GM23248 (cell line): Measurements from ENCODE around the gene RNF149. TPM values are rescaled to one million over a fixed set of nuclear protein-coding genes. Genes with fewer than 3 reads are reported as not detected.

Source experiments
- DNase-seq: peaks from one replicate; pipeline ENCODE4 v3.0.0-alpha.2; 2015
- H2AFZ ChIP-seq: fragments of 200-600 bp; sonication (generic); 2 replicates; pipeline ENCODE4 v1.6.1; 2016; ENCODE audit warnings: antibody characterized with exemption
- H3F3A ChIP-seq: fragments of 200-600 bp; sonication (generic); 2 replicates; pipeline ENCODE4 v1.6.1; 2016; ENCODE audit warnings: mild to moderate bottlenecking, antibody characterized with exemption, mixed run types; ENCODE audit not compliant: insufficient read depth
- H3K27ac ChIP-seq: fragments of 200-600 bp; sonication (generic); 2 replicates; pipeline ENCODE4 v1.5.1; 2016; ENCODE audit warnings: mild to moderate bottlenecking
- H3K27me3 ChIP-seq: fragments of 200-600 bp; sonication (generic); replicated peaks from 2 replicates; pipeline ENCODE4 v1.6.1; 2016; ENCODE audit warnings: mild to moderate bottlenecking; ENCODE audit not compliant: insufficient read depth
- H3K36me3 ChIP-seq: fragments of 200-600 bp; sonication (generic); 2 replicates; pipeline ENCODE4 v1.6.1; 2016; ENCODE audit warnings: low read depth, mild to moderate bottlenecking
- H3K4me1 ChIP-seq: fragments of 200-600 bp; sonication (generic); 2 replicates; pipeline ENCODE4 v1.6.1; 2016; ENCODE audit warnings: mild to moderate bottlenecking; ENCODE audit not compliant: insufficient read depth
- H3K4me2 ChIP-seq: fragments of 200-600 bp; sonication (generic); one replicate; pipeline ENCODE4 v1.6.1; 2016; ENCODE audit warnings: mild to moderate bottlenecking; ENCODE audit not compliant: unreplicated experiment
- H3K4me3 ChIP-seq: fragments of 200-600 bp; sonication (generic); 2 replicates; pipeline ENCODE4 v1.5.1; 2016; ENCODE audit warnings: mild to moderate bottlenecking
- H3K79me2 ChIP-seq: fragments of 200-600 bp; sonication (generic); 2 replicates; pipeline ENCODE4 v1.6.1; 2016; ENCODE audit warnings: mild to moderate bottlenecking; ENCODE audit not compliant: insufficient read depth
- H3K9ac ChIP-seq: fragments of 200-600 bp; sonication (generic); 2 replicates; pipeline ENCODE4 v1.6.1; 2016; ENCODE audit warnings: mild to moderate bottlenecking
- H3K9me2 ChIP-seq: fragments of 200-600 bp; sonication (generic); 2 replicates; pipeline ENCODE4 v1.6.1; 2016; ENCODE audit warnings: mixed run types, mild to moderate bottlenecking, moderate library complexity; ENCODE audit not compliant: insufficient read depth
- H3K9me3 ChIP-seq: fragments of 200-600 bp; sonication (generic); one replicate; pipeline ENCODE4 v1.6.1; 2017; ENCODE audit warnings: low read depth
- H4K20me1 ChIP-seq: fragments of 200-600 bp; sonication (generic); 2 replicates; pipeline ENCODE4 v1.6.0; 2016; ENCODE audit not compliant: insufficient read depth
- EZH2 ChIP-seq: fragments of 200-600 bp; sonication (generic); IDR thresholded peaks from 2 replicates; pipeline ENCODE4 v1.6.1; 2018; ENCODE audit warnings: antibody characterized with exemption, mild to moderate bottlenecking; ENCODE audit not compliant: insufficient read depth, poor library complexity, severe bottlenecking
- EZH2phosphoT487 ChIP-seq: fragments of 200-600 bp; sonication (generic); IDR thresholded peaks from 2 replicates; pipeline ENCODE4 v1.6.1; 2018; ENCODE audit warnings: antibody characterized with exemption, moderate library complexity, mild to moderate bottlenecking, low read depth; ENCODE audit not compliant: insufficient read depth
- WGBS, 2 experiments: methylation state at CpG; one replicate each; pipeline ENCODE4 v1.1.6; 2015 to 2017; ENCODE audit warnings: low lambda C conversion rate in 2 of 2, low coverage in 1 of 2; ENCODE audit errors: missing lambda C conversion rate in 2 of 2; 5-methylcytosine and 5-hydroxymethylcytosine counted together
- in situ Hi-C: fragments of 300-500 bp; cut with MboI; formaldehyde crosslinking; loops from 2 replicates; pipeline ENCODE4 v1.15.0; 2020
- polyA plus RNA-seq: library from polyadenylated mRNA; unstranded; fragments of >200 nt; fragmentation: Nextera tagmentation; extraction: Ambion mirVana; gene quantifications from 2 replicates; pipeline ENCODE4 v1.2.1, GENCODE V29; 2016
- total RNA-seq: library from RNA; depleted of rRNA; stranded (reverse); fragments of >200 nt; shearing (Covaris generic); gene quantifications from 2 replicates; pipeline ENCODE4 v1.2.3, GENCODE V29; 2014

RNF149 gene
- total and polyA plus RNA-seq, 2 experiments from 2014 or later = 51.9 to 58.1 TPM

GRCh38 chr2:101267671-101268656 is 40.5 kb downstream of the RNF149 start:
- H2AFZ ChIP-seq = no peak overlapping the region
- DNase-seq = no peak
- TF ChIP-seq EZH2 (no peak), EZH2phosphoT487 (no peak)
- H3K4me3 ChIP-seq = no peak overlapping the region
- in situ Hi-C loops = no loop called here
- WGBS, 2 experiments = 77 to 78% methylated on average over 15 of the region's 15 CpGs
- H3K9me2 ChIP-seq = no peaks in the 10 kb centered on the region
- peaks cover 54% of the 10 kb centered on the region for H3F3A ChIP-seq
- H3K9ac ChIP-seq = no peak overlapping the region
- no peaks in the 10 kb centered on the region for H3K27me3 ChIP-seq
- no peak overlapping the region for H3K4me2 ChIP-seq
- H3K4me1 ChIP-seq = no peaks in the 10 kb centered on the region
- no peak overlapping the region for H3K27ac ChIP-seq
- H3K79me2 ChIP-seq = 0 out of 2 replicates have a peak, but pooled peaks cover 20% of the 10 kb centered on the region
- H4K20me1 ChIP-seq = no peaks in the 10 kb centered on the region
- peaks cover 71% of the 10 kb centered on the region for H3K36me3 ChIP-seq
- no peaks in the 10 kb centered on the region for H3K9me3 ChIP-seq

GRCh38 chr2:101265893-101266499 is 42.5 kb downstream of the RNF149 start:
- H4K20me1 ChIP-seq = no peaks in the 10 kb centered on the region
- H3F3A ChIP-seq = peaks cover 41% of the 10 kb centered on the region
- no peak for DNase-seq
- H3K9ac ChIP-seq = no peak overlapping the region
- no peak overlapping the region for H3K27ac ChIP-seq
- WGBS, 2 experiments = 81 to 89% methylated on average over 10 to 11 of the region's 11 CpGs
- H3K9me2 ChIP-seq = no peaks in the 10 kb centered on the region
- H3K9me3 ChIP-seq = no peaks in the 10 kb centered on the region
- in situ Hi-C loops = no loop called here
- no peak for TF ChIP-seq EZH2
- TF ChIP-seq EZH2phosphoT487 = no peak
- peaks cover 30% of the 10 kb centered on the region for H3K79me2 ChIP-seq
- no peaks in the 10 kb centered on the region for H3K27me3 ChIP-seq
- no peaks in the 10 kb centered on the region for H3K4me1 ChIP-seq
- no peak overlapping the region for H3K4me3 ChIP-seq
- no peak overlapping the region for H3K4me2 ChIP-seq
- H3K36me3 ChIP-seq = peaks cover 58% of the 10 kb centered on the region
- H2AFZ ChIP-seq = no peak overlapping the region

DNA sequence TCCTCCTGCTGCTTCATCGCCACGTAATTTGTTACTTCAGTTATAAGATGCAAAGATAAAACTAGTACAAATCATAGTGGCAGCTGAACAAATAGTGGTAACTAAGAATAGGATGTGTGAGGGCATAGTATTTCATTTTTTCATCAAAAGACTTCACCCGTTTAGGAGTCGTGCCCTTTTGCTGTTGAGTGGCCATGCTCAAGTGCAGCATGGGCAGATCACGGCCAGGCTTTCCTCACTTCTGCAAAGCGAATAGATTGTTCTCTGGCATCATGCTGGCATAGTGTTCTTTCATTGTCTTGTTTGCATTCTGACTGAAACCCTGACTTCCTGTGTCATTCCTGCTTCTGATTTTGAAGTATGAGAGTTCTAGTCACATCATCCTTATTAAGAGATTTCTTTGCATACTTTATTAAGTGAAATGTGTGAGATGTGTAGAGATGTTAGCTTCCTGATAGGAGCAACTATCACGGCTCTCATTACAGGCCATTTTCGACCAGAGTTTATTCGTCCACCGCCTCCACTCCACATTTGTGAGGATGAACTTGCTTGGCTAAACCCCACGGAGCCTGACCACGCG is 44.1 kb downstream of the RNF149 start:
- in situ Hi-C loops = no loop called here

DNA sequence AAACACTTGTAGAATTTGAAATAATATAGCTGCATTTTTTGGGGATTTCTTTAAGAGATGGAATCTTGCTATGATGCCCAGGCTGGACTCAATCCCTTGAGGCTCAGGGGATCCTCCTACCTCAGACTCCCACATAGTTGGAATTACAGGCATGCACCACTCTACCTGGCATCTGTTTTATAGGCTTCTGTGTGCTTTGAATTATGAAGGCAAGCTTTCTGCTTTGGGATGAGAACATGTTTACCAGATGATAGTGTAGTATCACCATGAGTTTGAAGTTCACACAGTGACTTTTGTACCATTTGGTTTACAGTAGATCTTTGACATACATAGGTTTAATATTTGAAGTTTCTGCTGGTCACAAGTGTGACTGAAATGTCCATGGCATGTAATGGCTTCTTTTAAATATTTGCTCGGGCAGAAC is 45.1 kb downstream of the RNF149 start:
- DNase-seq = no peak
- Histone ChIP-seq H3K9me3 (no peaks in the 10 kb centered on the region), H3K4me1 (no peaks in the 10 kb centered on the region), H3F3A (peaks cover 25% of the 10 kb centered on the region; the same call in 1 of the 2 replicates), H3K9ac (no peak overlapping the region), H3K9me2 (no peaks in the 10 kb centered on the region), H3K4me2 (no peak overlapping the region), H3K4me3 (no peak overlapping the region), H3K27ac (no peak overlapping the region), H2AFZ (no peak overlapping the region), H3K36me3 (peaks cover 41% of the 10 kb centered on the region), H3K79me2 (peaks cover 44% of the 10 kb centered on the region), H4K20me1 (no peaks in the 10 kb centered on the region), H3K27me3 (no peaks in the 10 kb centered on the region)
- in situ Hi-C loops = no loop called here
- TF ChIP-seq EZH2 (no peak), EZH2phosphoT487 (no peak)
- 64 to 70% methylated on average over 1 of the region's 1 CpG for WGBS, 2 experiments

More for the DNA sequence above, 44.1 kb downstream of the RNF149 start:
- H3K27me3 ChIP-seq = no peaks in the 10 kb centered on the region
- TF ChIP-seq EZH2phosphoT487 (no peak), EZH2 (no peak)
- DNase-seq = no peak
- H3K4me3 ChIP-seq = no peak overlapping the region
- peaks cover 43% of the 10 kb centered on the region for H3K79me2 ChIP-seq
- no peaks in the 10 kb centered on the region for H3K9me2 ChIP-seq
- no peaks in the 10 kb centered on the region for H3K9me3 ChIP-seq
- H3K9ac ChIP-seq = no peak overlapping the region
- H4K20me1 ChIP-seq = no peaks in the 10 kb centered on the region
- H3K4me2 ChIP-seq = no peak overlapping the region
- 93 to 95% methylated on average over 13 of the region's 13 CpGs for WGBS, 2 experiments
- no peaks in the 10 kb centered on the region for H3K4me1 ChIP-seq
- peaks cover 29% of the 10 kb centered on the region; the same call in 1 of the 2 replicates for H3F3A ChIP-seq
- H2AFZ ChIP-seq = no peak overlapping the region
- H3K27ac ChIP-seq = no peak overlapping the region
- peaks cover 43% of the 10 kb centered on the region for H3K36me3 ChIP-seq
